Progenitor cell of endocrine pancreas (in vitro differentiated cells): ENCODE measurements around the gene HERC3. TPM values are rescaled to one million over a fixed set of nuclear protein-coding genes. Genes with fewer than 3 reads are reported as not detected.

Experiments
- DNase-seq: peaks from one replicate; pipeline ENCODE4 v3.0.0; 2021; ENCODE audit warnings: low spot score; ENCODE audit not compliant: unreplicated experiment
- H3K27ac Mint-ChIP-seq: 2 replicates; pipeline ENCODE4 v1.8.0; 2021; ENCODE audit warnings: mild to moderate bottlenecking, moderate library complexity, mixed read lengths
- H3K27me3 Mint-ChIP-seq: 2 replicates; pipeline ENCODE4 v1.8.0; 2021; ENCODE audit warnings: mixed read lengths
- H3K36me3 Mint-ChIP-seq: 2 replicates; pipeline ENCODE4 v1.8.0; 2022; ENCODE audit warnings: mixed read lengths; ENCODE audit not compliant: insufficient read depth
- H3K4me1 Mint-ChIP-seq: 2 replicates; pipeline ENCODE4 v1.8.0; 2021; ENCODE audit warnings: low read depth, mixed read lengths
- H3K4me3 Mint-ChIP-seq: 2 replicates; pipeline ENCODE4 v1.8.0; 2021; ENCODE audit warnings: low read depth, mild to moderate bottlenecking, moderate library complexity, mixed read lengths
- H3K9me3 Mint-ChIP-seq: 2 replicates; pipeline ENCODE4 v1.8.0; 2021; ENCODE audit warnings: low read depth, mixed read lengths
- CTCF ChIP-seq: fragments of 200-600 bp; sonication (generic); IDR thresholded peaks from one replicate; pipeline ENCODE4 v1.5.0; 2021; ENCODE audit warnings: antibody characterized with exemption, mild to moderate bottlenecking; ENCODE audit not compliant: unreplicated experiment
- total RNA-seq: library from RNA; stranded (reverse); gene quantifications from 2 replicates; pipeline ENCODE4 v1.2.1, GENCODE V29; 2021

HERC3 gene
- total RNA-seq, 1 donor from 2014 or later, result 7.1 TPM

GRCh38 chr4:88646528-88647280, 54.4 kb downstream of the HERC3 start:
- H3K36me3 Mint-ChIP-seq, result peaks cover 1% of the 10 kb centered on the region
- peaks cover 8% of the 10 kb centered on the region for H3K4me1 Mint-ChIP-seq
- H3K9me3 Mint-ChIP-seq, result peaks cover 5% of the 10 kb centered on the region
- no peak for TF ChIP-seq CTCF
- H3K4me3 Mint-ChIP-seq, result no peak overlapping the region
- no peak for DNase-seq
- H3K27me3 Mint-ChIP-seq, result no peaks in the 10 kb centered on the region
- no peak overlapping the region for H3K27ac Mint-ChIP-seq

DNA sequence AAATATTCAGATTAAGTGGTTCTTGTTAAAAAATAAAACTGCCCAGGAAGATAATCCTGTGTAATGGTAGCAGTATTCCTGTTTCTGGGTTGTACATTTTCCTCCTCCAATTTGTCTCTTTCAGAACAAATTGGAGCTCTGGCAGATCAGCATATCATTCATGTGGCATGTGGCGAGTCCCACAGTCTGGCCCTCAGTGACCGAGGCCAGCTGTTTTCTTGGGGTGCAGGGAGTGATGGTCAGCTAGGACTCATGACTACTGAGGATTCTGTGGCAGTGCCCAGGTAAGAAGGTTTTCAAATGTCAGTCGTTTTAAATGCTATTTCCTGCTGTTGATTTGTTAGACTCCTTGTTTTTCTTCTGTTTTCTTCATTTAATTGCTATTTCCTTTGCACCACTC, 57.4 kb downstream of the HERC3 start:
- H3K27ac Mint-ChIP-seq, result no peak overlapping the region
- peaks cover 8% of the 10 kb centered on the region for H3K4me1 Mint-ChIP-seq
- no peaks in the 10 kb centered on the region for H3K36me3 Mint-ChIP-seq
- DNase-seq, result no peak
- H3K4me3 Mint-ChIP-seq, result no peak overlapping the region
- no peak for TF ChIP-seq CTCF
- H3K27me3 Mint-ChIP-seq, result no peaks in the 10 kb centered on the region
- no peaks in the 10 kb centered on the region for H3K9me3 Mint-ChIP-seq

GRCh38 chr4:88653371-88653946, 61.2 kb downstream of the HERC3 start:
- H3K27me3 Mint-ChIP-seq, result no peaks in the 10 kb centered on the region
- peaks cover 7% of the 10 kb centered on the region for H3K36me3 Mint-ChIP-seq
- H3K27ac Mint-ChIP-seq, result no peak overlapping the region

GRCh38 chr4:88655226-88655625, 62.9 kb downstream of the HERC3 start:
- Mint-ChIP-seq H3K9me3 (no peaks in the 10 kb centered on the region), H3K4me3 (no peak overlapping the region), H3K36me3 (peaks cover 7% of the 10 kb centered on the region), H3K27me3 (no peaks in the 10 kb centered on the region), H3K27ac (no peak overlapping the region), H3K4me1 (peaks cover 11% of the 10 kb centered on the region)
- no peak for DNase-seq
- TF ChIP-seq CTCF, result no peak

More at GRCh38 chr4:88653371-88653946, 61.2 kb downstream of the HERC3 start:
- Mint-ChIP-seq H3K9me3 (no peaks in the 10 kb centered on the region), H3K4me1 (peaks cover 4% of the 10 kb centered on the region), H3K4me3 (no peak overlapping the region)
- TF ChIP-seq CTCF, result no peak
- DNase-seq, result no peak

GRCh38 chr4:88659055-88659889, 67.0 kb downstream of the HERC3 start:
- H3K36me3 Mint-ChIP-seq, result peaks cover 7% of the 10 kb centered on the region

More at GRCh38 chr4:88659055-88659889, 67.0 kb downstream of the HERC3 start:
- H3K4me3 Mint-ChIP-seq, result no peak overlapping the region
- H3K27ac Mint-ChIP-seq, result peak overlapping the region; percentile 31
- peak; percentile 74 for TF ChIP-seq CTCF
- peaks cover 12% of the 10 kb centered on the region for H3K4me1 Mint-ChIP-seq
- no peaks in the 10 kb centered on the region for H3K9me3 Mint-ChIP-seq
- H3K27me3 Mint-ChIP-seq, result no peaks in the 10 kb centered on the region
- no peak for DNase-seq
